ENCODE measurements around the gene RCC2. TPM values are rescaled to one million over a fixed set of nuclear protein-coding genes. Genes with fewer than 3 reads are reported as not detected.

The RCC2 gene
- total RNA-seq, 3 donors from 2014 or later: 114 to 130 (median 122) TPM

DNA sequence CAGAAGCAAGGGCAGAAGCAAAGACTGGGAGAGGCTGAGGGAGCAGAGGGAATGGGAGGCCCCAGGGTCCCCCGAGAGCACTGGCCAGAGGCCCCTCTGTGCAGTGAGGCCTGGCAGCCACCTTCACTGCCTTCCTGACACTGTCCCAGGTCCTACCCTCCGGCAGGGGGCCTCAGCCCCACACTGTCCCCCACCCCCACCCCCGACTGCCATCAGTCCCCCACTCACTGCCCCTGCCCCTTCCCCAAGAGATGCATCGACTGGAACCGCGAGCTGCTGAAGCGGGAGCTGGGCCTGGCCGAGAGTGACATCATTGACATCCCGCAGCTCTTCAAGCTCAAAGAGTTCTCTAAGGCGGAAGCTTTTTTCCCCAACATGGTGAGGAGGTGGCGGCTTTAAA lies 80.4 kb downstream of the RCC2 start:
- H3K4me1 Mint-ChIP-seq (ENCODE audit: low read depth): peaks cover 3% of the 10 kb centered on the region
- H3K27me3 Mint-ChIP-seq (ENCODE audit: low read depth): peaks cover 6% of the 10 kb centered on the region
- DNase-seq: no peak
- no peak for ATAC-seq
- H3K9me3 Mint-ChIP-seq: no peaks in the 10 kb centered on the region
- no peaks in the 10 kb centered on the region for H3K36me3 Mint-ChIP-seq (ENCODE audit: insufficient read depth)
- no peak overlapping the region for H3K4me3 Mint-ChIP-seq

- Mint-ChIP-seq H3K9me3 (no peaks in the 10 kb centered on the region), H3K27me3 (ENCODE audit: low read depth) (peaks cover 5% of the 10 kb centered on the region), H3K4me1 (ENCODE audit: low read depth) (peaks cover 3% of the 10 kb centered on the region), H3K4me3 (no peak overlapping the region), H3K36me3 (ENCODE audit: insufficient read depth) (no peaks in the 10 kb centered on the region)
- DNase-seq (no peak), ATAC-seq (no peak)
Measured at GRCh38 chr1:17358557-17358956, 80.9 kb downstream of the RCC2 start.

Other genes with a start within 250 kb of the RCC2 start
- not detected for gene PADI1, start 234.5 kb downstream of the RCC2 start, total RNA-seq
- gene PADI3, start 190.6 kb downstream of the RCC2 start, total RNA-seq: not detected
- gene PADI4, start 131.5 kb downstream of the RCC2 start, total RNA-seq: under 1 TPM; 0.08 to 0.71 (median 0.66) TPM
- not detected for gene PADI6, start 67.5 kb downstream of the RCC2 start, total RNA-seq
- under 1 TPM in 2 of 3 donors, not detected in 1; 0.08 to 0.24 TPM for gene ARHGEF10L, start 100.0 kb upstream of the RCC2 start, total RNA-seq

Measured in activated T-cell treated with anti-CD3 and anti-CD28 coated beads, Interleukin-2, amount 50 U/mL, for 4 hours (primary cell).